ENCODE results near the gene SLC40A1. TPM values are rescaled to one million over a fixed set of nuclear protein-coding genes. Genes with fewer than 3 reads are reported as not detected.

Gene SLC40A1
- total and polyA plus RNA-seq, 2 of the 8 experiments (the other 6 are each of a cell fraction or from before 2014, with no cell fraction given): 0.03 TPM; not detected in 1

GRCh38 chr2:189585226-189585756 lies 4.7 kb upstream of the SLC40A1 start (continued):
- TF ChIP-seq RAD21 (IDR thresholded peaks at IDR 0.05 in 1 of 2, conservative IDR thresholded peaks at IDR 0.05 in 1 of 2; ENCODE audit: low read depth in 2 of 2, low read length in 2 of 2): no peak

All from H1 (cell line).